ENCODE data around the gene CPT1C.

CPT1C gene

DNA sequence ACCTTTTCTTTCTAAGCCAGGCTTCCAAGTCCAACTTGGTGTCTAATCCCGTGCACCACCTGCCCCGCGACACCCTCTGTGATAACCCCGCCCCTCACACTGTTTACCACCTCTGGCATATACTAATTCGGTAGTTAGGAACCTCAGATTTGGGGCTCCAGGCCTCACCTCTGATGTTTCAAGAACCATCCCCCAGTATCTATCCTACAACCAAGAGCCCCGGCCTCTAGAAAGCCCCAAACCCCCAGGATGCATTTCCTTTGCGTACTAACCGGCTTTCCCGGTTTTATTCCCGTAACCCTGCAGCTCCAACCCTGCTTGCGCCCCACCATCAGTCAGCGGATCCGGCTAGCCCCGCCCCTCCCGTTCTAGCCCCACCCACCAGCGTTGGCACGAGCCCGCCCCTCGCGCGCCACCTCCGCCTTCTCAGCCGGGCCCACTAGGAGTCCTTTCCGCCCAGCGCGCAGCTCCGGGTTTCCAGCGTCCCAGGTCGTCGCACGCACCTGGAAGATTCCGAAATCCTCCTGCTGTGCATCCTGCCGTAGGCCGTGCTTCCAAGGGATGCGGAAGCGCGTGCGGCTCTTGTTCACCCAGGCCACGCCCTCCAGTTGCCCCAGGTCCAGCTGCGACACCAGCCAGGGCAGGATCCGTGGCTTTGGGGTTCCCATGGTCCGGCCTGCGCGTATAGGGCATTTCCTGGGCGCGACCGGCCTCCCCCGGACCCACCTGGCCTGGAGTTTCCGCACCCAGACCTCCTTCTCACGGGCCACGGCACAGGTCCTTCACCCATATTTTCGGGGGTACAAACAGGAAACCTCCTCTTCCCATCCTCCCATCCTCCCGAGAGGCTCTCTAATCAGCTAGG is 26.5 kb upstream of the CPT1C start:
- peaks cover 2% of the 10 kb centered on the region for H3K9me3 ChIP-seq (ENCODE audit: control insufficient read depth, insufficient read depth, low read length)
- no peaks in the 10 kb centered on the region for H3K4me1 ChIP-seq (ENCODE audit: control insufficient read depth, insufficient read depth, low read length)
- H3K36me3 ChIP-seq (ENCODE audit: control insufficient read depth, insufficient read depth, low read length) = peaks cover 46% of the 10 kb centered on the region
- peak overlapping the region; percentile 79 for H3K9ac ChIP-seq (ENCODE audit: low read depth, low read length)
- H3K4me3 ChIP-seq (ENCODE audit: low read depth, low read length) = peak overlapping the region; percentile 99
- no peaks in the 10 kb centered on the region for H3K27me3 ChIP-seq (ENCODE audit: control insufficient read depth, insufficient read depth, low read length)

DNA sequence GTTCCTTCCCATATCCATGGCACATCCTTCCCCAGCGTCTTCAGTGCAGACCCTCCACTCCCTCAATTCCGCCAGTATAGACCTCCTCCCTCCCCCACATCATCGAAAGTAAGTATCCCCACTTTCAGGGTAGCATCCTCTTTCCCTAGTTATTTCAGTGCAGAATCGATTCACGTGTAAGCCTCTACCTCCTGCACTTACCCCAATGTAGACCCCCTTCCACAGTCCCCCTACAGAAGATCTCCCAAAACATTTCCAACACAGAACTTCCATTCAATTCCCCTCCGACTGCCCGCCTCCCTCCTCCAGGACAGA is 25.9 kb upstream of the CPT1C start:
- Histone ChIP-seq H3K27me3 (ENCODE audit: control insufficient read depth, insufficient read depth, low read length) (no peaks in the 10 kb centered on the region), H3K9me3 (ENCODE audit: control insufficient read depth, insufficient read depth, low read length) (peaks cover 2% of the 10 kb centered on the region)

GRCh38 chr19:49665351-49666119 is 25.4 kb upstream of the CPT1C start, which contains the start of the genes BCL2L12 and IRF3:
Gene BCL2L12, plus strand, starts transcription at chr19:49665933. Its CDS starts 760 bp downstream, at chr19:49666693.
Gene IRF3, minus strand, starts transcription at chr19:49665857. Its CDS starts 1,019 bp downstream, at chr19:49664838.
- Histone ChIP-seq H3K4me3 (ENCODE audit: low read depth, low read length) (peak within 1 kb of the TSS; percentile 99), H3K4me1 (ENCODE audit: control insufficient read depth, insufficient read depth, low read length) (no peaks in the 10 kb centered on the region), H3K9ac (ENCODE audit: low read depth, low read length) (peak within 1 kb of the TSS; percentile 91), H3K27me3 (ENCODE audit: control insufficient read depth, insufficient read depth, low read length) (no peaks in the 10 kb centered on the region), H3K36me3 (ENCODE audit: control insufficient read depth, insufficient read depth, low read length) (peaks cover 42% of the 10 kb centered on the region), H3K9me3 (ENCODE audit: control insufficient read depth, insufficient read depth, low read length) (no peaks in the 10 kb centered on the region)

More for the DNA sequence above, 25.9 kb upstream of the CPT1C start:
- Histone ChIP-seq H3K4me3 (ENCODE audit: low read depth, low read length) (peak overlapping the region; percentile 99), H3K36me3 (ENCODE audit: control insufficient read depth, insufficient read depth, low read length) (peaks cover 44% of the 10 kb centered on the region), H3K9ac (ENCODE audit: low read depth, low read length) (peak overlapping the region; percentile 79), H3K4me1 (ENCODE audit: control insufficient read depth, insufficient read depth, low read length) (no peaks in the 10 kb centered on the region)

- H3K4me3 ChIP-seq (ENCODE audit: low read depth, low read length) = peak overlapping the region; percentile 99
- no peaks in the 10 kb centered on the region for H3K4me1 ChIP-seq (ENCODE audit: control insufficient read depth, insufficient read depth, low read length)
- H3K9me3 ChIP-seq (ENCODE audit: control insufficient read depth, insufficient read depth, low read length) = no peaks in the 10 kb centered on the region
- H3K36me3 ChIP-seq (ENCODE audit: control insufficient read depth, insufficient read depth, low read length) = peaks cover 36% of the 10 kb centered on the region
- H3K27me3 ChIP-seq (ENCODE audit: control insufficient read depth, insufficient read depth, low read length) = no peaks in the 10 kb centered on the region
- peak overlapping the region; percentile 91 for H3K9ac ChIP-seq (ENCODE audit: low read depth, low read length)
These were observed 24.8 kb upstream of the CPT1C start for GRCh38 chr19:49666120-49666444.

DNA sequence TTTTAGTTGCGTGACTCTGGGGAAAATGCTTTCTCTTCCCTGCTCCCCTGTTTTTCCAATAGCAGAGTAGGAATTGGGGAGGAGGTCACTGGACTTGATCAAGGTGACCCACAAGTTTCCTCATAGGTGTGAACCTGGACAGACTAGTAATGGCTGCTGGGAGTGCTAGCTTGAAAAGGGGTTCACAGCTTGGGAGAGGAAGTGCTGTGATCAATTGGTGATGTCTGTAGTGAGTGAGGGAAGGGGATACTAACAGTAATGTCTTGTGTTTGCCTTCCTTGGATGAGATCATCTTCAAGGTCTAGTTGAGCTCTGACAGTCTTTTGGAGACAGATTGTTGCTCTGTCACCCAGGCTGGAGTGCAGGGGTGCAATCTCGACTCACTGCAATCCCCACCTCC is 23.4 kb upstream of the CPT1C start:
- Histone ChIP-seq H3K9me3 (ENCODE audit: control insufficient read depth, insufficient read depth, low read length) (no peaks in the 10 kb centered on the region), H3K27me3 (ENCODE audit: control insufficient read depth, insufficient read depth, low read length) (no peaks in the 10 kb centered on the region), H3K4me1 (ENCODE audit: control insufficient read depth, insufficient read depth, low read length) (no peaks in the 10 kb centered on the region), H3K4me3 (ENCODE audit: low read depth, low read length) (peak overlapping the region; percentile 8), H3K9ac (ENCODE audit: low read depth, low read length) (no peak overlapping the region), H3K36me3 (ENCODE audit: control insufficient read depth, insufficient read depth, low read length) (peaks cover 25% of the 10 kb centered on the region)

DNA sequence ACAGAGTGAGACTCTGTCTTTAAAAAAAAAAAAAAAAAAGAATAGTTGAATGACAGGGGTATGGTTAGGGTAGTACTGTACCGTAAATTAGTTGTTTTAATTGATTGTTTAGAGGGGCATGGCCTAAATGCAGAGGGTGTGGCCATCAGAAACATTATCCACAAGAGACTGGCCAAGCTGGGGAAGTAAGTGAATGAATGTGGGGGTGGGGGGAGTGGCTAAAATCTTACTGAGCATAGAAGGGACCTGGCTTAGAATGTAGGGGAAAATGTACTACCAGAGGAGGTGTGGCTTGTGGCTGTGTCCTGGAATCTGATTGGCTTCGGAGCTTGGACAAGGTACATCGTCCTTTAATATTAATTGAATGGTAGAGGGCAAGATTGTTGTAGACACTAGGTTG is 21.4 kb upstream of the CPT1C start:
- no peaks in the 10 kb centered on the region for H3K27me3 ChIP-seq (ENCODE audit: control insufficient read depth, insufficient read depth, low read length)
- no peak overlapping the region for H3K4me3 ChIP-seq (ENCODE audit: low read depth, low read length)
- no peaks in the 10 kb centered on the region for H3K4me1 ChIP-seq (ENCODE audit: control insufficient read depth, insufficient read depth, low read length)
- H3K36me3 ChIP-seq (ENCODE audit: control insufficient read depth, insufficient read depth, low read length) = peaks cover 23% of the 10 kb centered on the region
- no peaks in the 10 kb centered on the region for H3K9me3 ChIP-seq (ENCODE audit: control insufficient read depth, insufficient read depth, low read length)
- no peak overlapping the region for H3K9ac ChIP-seq (ENCODE audit: low read depth, low read length)

- H3K4me3 ChIP-seq (ENCODE audit: low read depth, low read length) = peak overlapping the region; percentile 52
- no peaks in the 10 kb centered on the region for H3K27me3 ChIP-seq (ENCODE audit: control insufficient read depth, insufficient read depth, low read length)
- H3K9me3 ChIP-seq (ENCODE audit: control insufficient read depth, insufficient read depth, low read length) = no peaks in the 10 kb centered on the region
- peak overlapping the region; percentile 26 for H3K9ac ChIP-seq (ENCODE audit: low read depth, low read length)
- peaks cover 24% of the 10 kb centered on the region for H3K36me3 ChIP-seq (ENCODE audit: control insufficient read depth, insufficient read depth, low read length)
- no peaks in the 10 kb centered on the region for H3K4me1 ChIP-seq (ENCODE audit: control insufficient read depth, insufficient read depth, low read length)
These were observed 18.6 kb upstream of the CPT1C start for GRCh38 chr19:49672131-49672919.

- H3K27me3 ChIP-seq (ENCODE audit: control insufficient read depth, insufficient read depth, low read length) = no peaks in the 10 kb centered on the region
- H3K4me3 ChIP-seq (ENCODE audit: low read depth, low read length) = peak overlapping the region; percentile 85
- peaks cover 11% of the 10 kb centered on the region for H3K36me3 ChIP-seq (ENCODE audit: control insufficient read depth, insufficient read depth, low read length)
- no peaks in the 10 kb centered on the region for H3K9me3 ChIP-seq (ENCODE audit: control insufficient read depth, insufficient read depth, low read length)
- H3K4me1 ChIP-seq (ENCODE audit: control insufficient read depth, insufficient read depth, low read length) = peaks cover 7% of the 10 kb centered on the region
- H3K9ac ChIP-seq (ENCODE audit: low read depth, low read length) = peak overlapping the region; percentile 99
These were observed 14.7 kb upstream of the CPT1C start for GRCh38 chr19:49676136-49676783.

DNA sequence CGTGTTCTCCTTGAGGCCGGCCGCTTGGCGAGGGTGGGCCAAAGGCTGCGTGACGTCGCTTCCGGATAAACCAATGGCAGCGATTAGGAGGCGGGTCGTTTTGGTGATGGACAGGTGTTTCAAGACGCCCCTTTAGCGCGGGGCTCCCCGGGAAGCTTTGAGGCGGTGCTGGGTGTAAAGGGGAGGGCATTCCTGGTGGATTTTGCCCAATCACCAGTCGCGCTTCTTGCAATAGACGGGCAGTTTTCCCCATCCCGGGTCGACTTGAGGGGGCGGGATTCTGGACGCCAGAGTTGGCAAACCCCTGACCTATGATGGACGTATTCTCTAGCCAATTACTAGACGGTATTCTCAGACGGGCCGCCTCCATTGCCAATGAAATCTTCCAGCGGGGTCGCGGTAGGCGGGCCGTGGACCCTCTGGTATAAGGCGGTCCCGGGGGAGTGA is 14.1 kb upstream of the CPT1C start:
- peaks cover 15% of the 10 kb centered on the region for H3K36me3 ChIP-seq (ENCODE audit: control insufficient read depth, insufficient read depth, low read length)
- peaks cover 7% of the 10 kb centered on the region for H3K4me1 ChIP-seq (ENCODE audit: control insufficient read depth, insufficient read depth, low read length)
- peak overlapping the region; percentile 98 for H3K4me3 ChIP-seq (ENCODE audit: low read depth, low read length)
- no peaks in the 10 kb centered on the region for H3K27me3 ChIP-seq (ENCODE audit: control insufficient read depth, insufficient read depth, low read length)
- H3K9me3 ChIP-seq (ENCODE audit: control insufficient read depth, insufficient read depth, low read length) = no peaks in the 10 kb centered on the region
- peak overlapping the region; percentile 100 for H3K9ac ChIP-seq (ENCODE audit: low read depth, low read length)

- Histone ChIP-seq H3K27me3 (ENCODE audit: control insufficient read depth, insufficient read depth, low read length) (no peaks in the 10 kb centered on the region), H3K9me3 (ENCODE audit: control insufficient read depth, insufficient read depth, low read length) (no peaks in the 10 kb centered on the region), H3K4me3 (ENCODE audit: low read depth, low read length) (peak within 1 kb of the TSS; percentile 98), H3K4me1 (ENCODE audit: control insufficient read depth, insufficient read depth, low read length) (peaks cover 7% of the 10 kb centered on the region), H3K36me3 (ENCODE audit: control insufficient read depth, insufficient read depth, low read length) (peaks cover 21% of the 10 kb centered on the region), H3K9ac (ENCODE audit: low read depth, low read length) (peak within 1 kb of the TSS; percentile 100)
These were observed 13.6 kb upstream of the CPT1C start, which contains the start of gene PRMT1 for GRCh38 chr19:49677231-49677900. Gene PRMT1, plus strand, starts transcription at chr19:49677271. Its CDS starts 10 bp downstream, at chr19:49677281.
